ENCODE results near the gene DYNLL1. TPM values are rescaled to one million over a fixed set of nuclear protein-coding genes. Genes with fewer than 3 reads are reported as not detected.

DYNLL1 gene
- total RNA-seq, 1 donor from 2014 or later, result 159 TPM

DNA sequence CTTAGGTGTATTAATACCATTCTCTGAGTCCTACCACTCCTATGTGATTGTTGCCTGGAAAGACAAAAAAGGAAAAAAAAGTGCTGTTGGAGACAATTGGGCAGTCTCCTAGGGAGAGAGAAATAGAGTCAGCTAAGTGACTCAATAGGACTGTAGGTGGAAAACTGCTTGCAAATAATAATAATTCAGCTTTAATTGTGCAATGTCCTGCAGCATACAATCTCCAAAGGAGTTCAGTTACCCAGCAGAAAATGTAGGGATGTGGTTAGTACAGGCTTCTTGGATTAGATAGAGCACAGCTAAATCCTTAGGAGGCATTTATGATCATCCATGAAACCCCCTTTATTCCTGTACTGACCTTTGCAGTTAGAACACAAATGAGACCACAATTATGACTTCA, 23.4 kb upstream of the DYNLL1 start:
- Mint-ChIP-seq H3K27ac (no peak overlapping the region), H3K4me1 (peaks cover 15% of the 10 kb centered on the region), H3K4me3 (no peak overlapping the region), H3K27me3 (no peaks in the 10 kb centered on the region), H3K36me3 (ENCODE audit: low read depth) (peaks cover 7% of the 10 kb centered on the region), H3K9me3 (no peaks in the 10 kb centered on the region)
- ATAC-seq (ENCODE audit: low read depth) (no peak), DNase-seq (no peak)
- CTCF ChIA-PET, result no interaction called here
- intact Hi-C loops (cut with micrococcal nuclease), result no loop called here
- TF ChIP-seq, protein P1, sequence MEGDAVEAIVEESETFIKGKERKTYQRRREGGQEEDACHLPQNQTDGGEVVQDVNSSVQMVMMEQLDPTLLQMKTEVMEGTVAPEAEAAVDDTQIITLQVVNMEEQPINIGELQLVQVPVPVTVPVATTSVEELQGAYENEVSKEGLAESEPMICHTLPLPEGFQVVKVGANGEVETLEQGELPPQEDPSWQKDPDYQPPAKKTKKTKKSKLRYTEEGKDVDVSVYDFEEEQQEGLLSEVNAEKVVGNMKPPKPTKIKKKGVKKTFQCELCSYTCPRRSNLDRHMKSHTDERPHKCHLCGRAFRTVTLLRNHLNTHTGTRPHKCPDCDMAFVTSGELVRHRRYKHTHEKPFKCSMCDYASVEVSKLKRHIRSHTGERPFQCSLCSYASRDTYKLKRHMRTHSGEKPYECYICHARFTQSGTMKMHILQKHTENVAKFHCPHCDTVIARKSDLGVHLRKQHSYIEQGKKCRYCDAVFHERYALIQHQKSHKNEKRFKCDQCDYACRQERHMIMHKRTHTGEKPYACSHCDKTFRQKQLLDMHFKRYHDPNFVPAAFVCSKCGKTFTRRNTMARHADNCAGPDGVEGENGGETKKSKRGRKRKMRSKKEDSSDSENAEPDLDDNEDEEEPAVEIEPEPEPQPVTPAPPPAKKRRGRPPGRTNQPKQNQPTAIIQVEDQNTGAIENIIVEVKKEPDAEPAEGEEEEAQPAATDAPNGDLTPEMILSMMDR (IDR thresholded peaks at IDR 0.05), result no peak
- POLR2A ChIA-PET, result no interaction called here

DNA sequence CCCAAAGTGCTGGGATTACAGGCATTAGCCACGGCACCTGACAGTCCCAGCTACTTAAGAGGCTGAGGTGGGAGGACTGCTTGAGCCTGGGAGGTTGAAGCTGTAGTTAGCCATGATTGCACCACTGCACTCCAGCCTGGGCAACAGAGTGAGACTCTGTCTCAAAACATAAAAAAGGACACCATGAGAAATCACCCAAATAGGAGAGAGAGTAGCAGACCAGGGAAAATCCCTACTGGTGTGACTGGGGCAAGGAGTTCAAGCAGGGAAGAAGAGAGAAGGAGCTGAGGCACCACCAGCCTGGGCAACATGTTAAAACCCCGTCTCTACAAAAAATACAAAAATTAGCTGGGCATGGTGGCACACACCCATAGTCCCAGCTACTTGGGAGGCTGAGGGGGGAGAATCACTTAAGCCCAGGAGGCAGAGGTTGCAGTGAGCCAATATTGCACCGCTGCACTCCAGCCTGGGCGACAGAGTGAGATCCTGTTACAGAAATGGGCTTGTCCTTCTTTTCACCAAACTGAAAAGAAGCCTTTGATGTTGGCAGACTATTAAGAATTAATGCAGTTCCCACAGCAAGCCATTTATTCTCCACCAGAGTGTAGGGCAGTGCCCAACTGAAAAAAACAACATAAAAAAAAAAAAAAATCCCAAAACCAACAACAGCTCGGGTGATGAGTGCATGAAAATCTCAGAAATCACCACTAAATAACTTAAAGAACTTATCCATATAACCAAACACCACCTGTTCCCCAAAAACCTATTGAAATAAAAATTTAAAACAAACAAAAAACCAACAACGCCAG, 21.9 kb upstream of the DYNLL1 start:
- ATAC-seq (ENCODE audit: low read depth), result no peak
- H3K36me3 Mint-ChIP-seq (ENCODE audit: low read depth), result no peaks in the 10 kb centered on the region
- no peaks in the 10 kb centered on the region for H3K9me3 Mint-ChIP-seq
- ChIA-PET CTCF (no interaction called here), POLR2A (interaction anchor here (0.6 to 2.5 kb wide), 2 partner anchors 22 to 183 kb away, joined by 3 to 7 read pairs; partner anchors contain the start of gene DYNLL1)
- intact Hi-C loops (cut with micrococcal nuclease), result no loop called here
- no peak overlapping the region for H3K4me3 Mint-ChIP-seq
- no peaks in the 10 kb centered on the region for H3K27me3 Mint-ChIP-seq
- DNase-seq, result no peak
- TF ChIP-seq, protein P1 (IDR thresholded peaks at IDR 0.05), result no peak
- H3K27ac Mint-ChIP-seq, result no peak overlapping the region
- peaks cover 6% of the 10 kb centered on the region for H3K4me1 Mint-ChIP-seq

DNA sequence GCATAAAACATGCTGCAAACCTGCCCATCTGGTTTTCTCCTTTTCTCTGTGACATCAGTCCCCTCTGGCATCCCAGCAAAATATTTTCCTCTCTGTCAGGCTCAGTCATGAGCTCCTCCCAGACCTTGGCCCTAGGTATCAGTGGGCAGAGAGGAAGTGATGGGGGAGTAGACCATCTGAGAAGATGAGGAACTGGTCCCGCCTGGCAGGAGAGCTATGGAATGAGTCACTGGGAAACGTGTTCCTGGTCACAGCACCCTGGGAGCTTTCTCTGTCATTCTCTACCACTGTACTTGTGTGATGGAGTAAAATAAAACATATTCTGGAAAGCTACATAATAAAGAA, 21.3 kb upstream of the DYNLL1 start:
- H3K27me3 Mint-ChIP-seq, result no peaks in the 10 kb centered on the region
- ChIA-PET CTCF (no interaction called here), POLR2A (interaction anchor here (0.6 to 2.5 kb wide), 2 partner anchors 22 to 183 kb away, joined by 3 to 7 read pairs; partner anchors contain the start of gene DYNLL1)
- TF ChIP-seq, protein P1 (IDR thresholded peaks at IDR 0.05), result no peak
- no peak for DNase-seq
- H3K9me3 Mint-ChIP-seq, result no peaks in the 10 kb centered on the region
- no peaks in the 10 kb centered on the region for H3K36me3 Mint-ChIP-seq (ENCODE audit: low read depth)
- no peak overlapping the region for H3K27ac Mint-ChIP-seq
- H3K4me3 Mint-ChIP-seq, result no peak overlapping the region
- peaks cover 6% of the 10 kb centered on the region for H3K4me1 Mint-ChIP-seq
- intact Hi-C loops (cut with micrococcal nuclease), result no loop called here
- no peak for ATAC-seq (ENCODE audit: low read depth)

DNA sequence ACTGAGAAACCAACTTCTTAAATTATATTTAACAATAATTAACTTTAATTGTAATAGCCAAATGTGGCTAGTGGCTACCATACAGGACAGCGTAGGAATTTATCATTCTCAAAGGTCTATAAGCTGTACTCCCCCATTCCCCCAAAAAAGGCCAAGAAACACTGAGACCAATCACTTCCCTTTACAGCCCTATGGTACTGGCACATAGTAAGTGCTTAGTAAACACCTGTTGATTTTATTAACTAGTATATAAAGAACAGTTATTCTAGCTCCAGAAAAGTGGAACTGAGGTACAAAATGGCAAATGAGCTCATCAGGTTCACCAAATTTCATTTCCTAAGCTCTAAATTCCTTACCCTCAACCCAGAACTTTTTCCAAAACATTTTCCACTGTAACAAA, 20.3 kb upstream of the DYNLL1 start:
- ATAC-seq (ENCODE audit: low read depth) (no peak), DNase-seq (no peak)
- H3K27me3 Mint-ChIP-seq, result no peaks in the 10 kb centered on the region
- no peak overlapping the region for H3K27ac Mint-ChIP-seq
- H3K4me3 Mint-ChIP-seq, result no peak overlapping the region
- H3K36me3 Mint-ChIP-seq (ENCODE audit: low read depth), result no peaks in the 10 kb centered on the region
- H3K9me3 Mint-ChIP-seq, result no peaks in the 10 kb centered on the region
- CTCF ChIA-PET, result no interaction called here
- POLR2A ChIA-PET, result interaction anchor here (0.6 to 2.5 kb wide), 3 partner anchors 11 to 494 kb away, joined by 5 to 7 read pairs (median 6); partner anchors contain the start of gene DYNLL1
- no peaks in the 10 kb centered on the region for H3K4me1 Mint-ChIP-seq
- TF ChIP-seq, protein P1 (IDR thresholded peaks at IDR 0.05), result no peak
- intact Hi-C loops (cut with micrococcal nuclease), result no loop called here

DNA sequence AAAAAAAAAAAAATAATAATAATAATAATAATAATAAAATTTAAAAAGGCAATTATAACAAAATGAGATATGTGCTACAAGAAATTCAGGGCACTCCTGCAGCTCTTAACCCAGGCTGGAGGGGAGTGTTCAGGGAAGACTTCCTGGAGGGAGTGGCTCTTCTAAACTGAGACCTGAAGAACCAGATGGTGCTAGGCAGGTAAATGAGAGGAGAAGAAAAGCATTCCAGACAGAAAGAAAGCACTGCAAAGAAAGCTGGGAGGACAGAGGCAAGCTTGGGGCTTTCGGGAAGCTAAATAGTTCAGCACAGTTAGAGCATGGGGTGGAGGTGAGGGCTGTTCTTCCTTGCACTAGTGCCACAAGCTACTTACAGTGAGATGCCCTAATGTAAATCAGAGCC, 16.5 kb upstream of the DYNLL1 start:
- no peaks in the 10 kb centered on the region for H3K4me1 Mint-ChIP-seq
- ATAC-seq (ENCODE audit: low read depth) (no peak), DNase-seq (no peak)
- TF ChIP-seq, protein P1 (IDR thresholded peaks at IDR 0.05), result no peak
- H3K36me3 Mint-ChIP-seq (ENCODE audit: low read depth), result no peaks in the 10 kb centered on the region
- ChIA-PET CTCF (no interaction called here), POLR2A (no interaction called here)
- no peak overlapping the region for H3K4me3 Mint-ChIP-seq
- intact Hi-C loops (cut with micrococcal nuclease), result no loop called here
- H3K27ac Mint-ChIP-seq, result no peak overlapping the region
- H3K27me3 Mint-ChIP-seq, result no peaks in the 10 kb centered on the region
- no peaks in the 10 kb centered on the region for H3K9me3 Mint-ChIP-seq
